OCI-LY3 (cell line): ENCODE results near the gene TMEM59L.

Experiments used
- H2AFZ ChIP-seq: fragments of 200-600, 300-600 bp; shearing (Covaris generic); 2 replicates; pipeline ENCODE4 v1.6.0; 2014; ENCODE audit warnings: antibody characterized with exemption, low read depth, low read length
- H3K27ac ChIP-seq: fragments of 200-600, 300-600 bp; sonication (generic); 2 replicates; pipeline ENCODE4 v1.5.1; 2014; ENCODE audit warnings: mild to moderate bottlenecking, low read length, moderate library complexity, mixed read lengths
- H3K27me3 ChIP-seq: fragments of 200-600, 300-600 bp; sonication (generic); 2 replicates; pipeline ENCODE4 v1.6.1; 2014; ENCODE audit warnings: low read depth, low read length, mixed read lengths
- H3K36me3 ChIP-seq: fragments of 200-600, 300-600 bp; sonication (generic); replicated peaks from 2 replicates; pipeline ENCODE3; 2014; ENCODE audit warnings: low read depth, low read length, mixed read lengths
- H3K4me1 ChIP-seq: fragments of 300-600, 200-600 bp; sonication (generic); 2 replicates; pipeline ENCODE4 v1.6.1; 2014; ENCODE audit warnings: low read length, mixed read lengths
- H3K4me2 ChIP-seq: fragments of 200-600, 300-600 bp; sonication (generic); 2 replicates; pipeline ENCODE4 v1.6.1; 2014; ENCODE audit warnings: low read length, mixed read lengths
- H3K4me3 ChIP-seq: fragments of 300-600, 200-600 bp; sonication (generic); 2 replicates; pipeline ENCODE4 v1.5.1; 2014; ENCODE audit warnings: antibody characterized with exemption, mild to moderate bottlenecking, low read length, moderate library complexity
- H3K79me2 ChIP-seq: fragments of 300-600, 200-600 bp; shearing (Covaris generic); 2 replicates; pipeline ENCODE4 v1.6.1; 2014; ENCODE audit warnings: mild to moderate bottlenecking, low read length, mixed read lengths
- H3K9ac ChIP-seq: fragments of 300-600, 200-600 bp; shearing (Covaris generic); 2 replicates; pipeline ENCODE4 v1.6.0; 2014; ENCODE audit warnings: mild to moderate bottlenecking, low read length, moderate library complexity
- H3K9me3 ChIP-seq: fragments of 200-600, 300-600 bp; shearing (Covaris generic); 2 replicates; pipeline ENCODE4 v1.6.1; 2014; ENCODE audit warnings: low read length, mixed read lengths; ENCODE audit not compliant: insufficient read depth
- H4K20me1 ChIP-seq: fragments of 200-600, 300-600 bp; sonication (generic); 2 replicates; pipeline ENCODE4 v1.6.1; 2016; ENCODE audit warnings: low read length, mixed read lengths; ENCODE audit not compliant: insufficient read depth
- CTCF ChIP-seq: fragments of 200-600, 300-600 bp; sonication (generic); IDR thresholded peaks from 2 replicates; pipeline ENCODE4 v1.5.1; 2014; ENCODE audit warnings: antibody characterized with exemption, low read length, low read depth
- EZH2phosphoT487 ChIP-seq: fragments of 200-600 bp; shearing (Covaris generic); IDR thresholded peaks from 2 replicates; pipeline ENCODE4 v1.6.1; 2018; ENCODE audit warnings: antibody characterized with exemption, mixed run types, low read depth

Gene TMEM59L

GRCh38 chr19:18618236-18618635 is 5.6 kb downstream of the TMEM59L start:
- H3K9me3 ChIP-seq, result no peaks in the 10 kb centered on the region
- peaks cover 21% of the 10 kb centered on the region for H3K27me3 ChIP-seq
- no peaks in the 10 kb centered on the region for H3K79me2 ChIP-seq
- H3K9ac ChIP-seq, result no peak overlapping the region
- TF ChIP-seq EZH2phosphoT487 (no peak), CTCF (no peak)
- no peaks in the 10 kb centered on the region for H3K4me1 ChIP-seq
- no peak overlapping the region for H3K4me2 ChIP-seq
- H3K36me3 ChIP-seq, result no peaks in the 10 kb centered on the region
- no peak overlapping the region for H3K4me3 ChIP-seq
- H3K27ac ChIP-seq, result no peak overlapping the region
- no peaks in the 10 kb centered on the region for H4K20me1 ChIP-seq
- no peak overlapping the region for H2AFZ ChIP-seq

GRCh38 chr19:18620311-18620710 is 7.6 kb downstream of the TMEM59L start:
- no peak for TF ChIP-seq CTCF
- no peak for TF ChIP-seq EZH2phosphoT487
- no peak overlapping the region for H3K4me2 ChIP-seq
- no peaks in the 10 kb centered on the region for H3K9me3 ChIP-seq
- H3K9ac ChIP-seq, result no peak overlapping the region
- H4K20me1 ChIP-seq, result no peaks in the 10 kb centered on the region
- no peaks in the 10 kb centered on the region for H3K79me2 ChIP-seq
- no peaks in the 10 kb centered on the region for H3K4me1 ChIP-seq
- no peaks in the 10 kb centered on the region for H3K36me3 ChIP-seq
- H2AFZ ChIP-seq, result no peak overlapping the region
- no peak overlapping the region for H3K4me3 ChIP-seq
- no peak overlapping the region for H3K27ac ChIP-seq
- peaks cover 10% of the 10 kb centered on the region for H3K27me3 ChIP-seq

- Histone ChIP-seq H3K27ac (no peak overlapping the region), H3K9ac (no peak overlapping the region), H3K4me2 (no peak overlapping the region), H3K27me3 (peaks cover 9% of the 10 kb centered on the region), H2AFZ (no peak overlapping the region), H3K79me2 (no peaks in the 10 kb centered on the region), H3K36me3 (no peaks in the 10 kb centered on the region), H3K4me1 (no peaks in the 10 kb centered on the region), H3K9me3 (no peaks in the 10 kb centered on the region), H4K20me1 (no peaks in the 10 kb centered on the region), H3K4me3 (no peak overlapping the region)
- TF ChIP-seq EZH2phosphoT487 (no peak), CTCF (no peak)
Observed at GRCh38 chr19:18620902-18621301, 8.2 kb downstream of the TMEM59L start.

GRCh38 chr19:18626906-18627305 is 14.2 kb downstream of the TMEM59L start:
- H3K9ac ChIP-seq, result no peak overlapping the region
- peaks cover 3% of the 10 kb centered on the region; the same call in 1 of the 2 replicates for H3K4me1 ChIP-seq
- no peaks in the 10 kb centered on the region for H3K36me3 ChIP-seq
- no peak overlapping the region for H2AFZ ChIP-seq
- H3K79me2 ChIP-seq, result no peaks in the 10 kb centered on the region
- H3K4me3 ChIP-seq, result no peak overlapping the region
- H3K27ac ChIP-seq, result no peak overlapping the region
- H3K9me3 ChIP-seq, result no peaks in the 10 kb centered on the region
- TF ChIP-seq CTCF (no peak), EZH2phosphoT487 (no peak)
- H3K4me2 ChIP-seq, result no peak overlapping the region
- no peaks in the 10 kb centered on the region for H4K20me1 ChIP-seq
- peaks cover 6% of the 10 kb centered on the region for H3K27me3 ChIP-seq
